Tibial nerve (tissue), 4 donors: Measurements from ENCODE around the gene RELA. TPM values are rescaled to one million over a fixed set of nuclear protein-coding genes. Genes with fewer than 3 reads are reported as not detected.

Experiments
- DNase-seq, 2 donors: peaks; one replicate each; pipeline ENCODE4 v3.0.0-alpha.2; 2019; ENCODE audit warnings: low spot score in 2 of 2
- H3K27ac ChIP-seq, 4 donors: fragments of 200-600 bp; sonication (generic) in 3 of 4; one replicate each; pipeline ENCODE4 v1.5.1; 2017 to 2019; ENCODE audit warnings: mild to moderate bottlenecking in 1 of 4
- H3K27me3 ChIP-seq, 2 donors: fragments of 200-600 bp; sonication (generic) in 1 of 2; one replicate each; pipeline versions ENCODE4 v1.5.1 to v1.6.0; 2017 to 2019
- H3K36me3 ChIP-seq, 3 donors: fragments of 200-600 bp; sonication (generic); one replicate each; pipeline ENCODE4 v1.5.1; 2018 to 2019
- H3K4me1 ChIP-seq, 4 donors: fragments of 200-600 bp; sonication (generic) in 3 of 4; one replicate each; pipeline ENCODE4 v1.5.1; 2017 to 2019
- H3K4me3 ChIP-seq, 4 donors: fragments of 200-600 bp; sonication (generic) in 3 of 4; one replicate each; pipeline ENCODE4 v1.5.1; 2017 to 2019; ENCODE audit warnings: mild to moderate bottlenecking in 1 of 4, moderate library complexity in 1 of 4
- H3K9me3 ChIP-seq, 4 donors: fragments of 200-600 bp; sonication (generic) in 3 of 4; one replicate each; pipeline ENCODE4 v1.5.1; 2017 to 2019
- EP300 ChIP-seq, 2 donors: sonication (generic); formaldehyde crosslinking; IDR thresholded peaks; one replicate each; pipeline ENCODE4 v1.6.1; 2017; ENCODE audit warnings: antibody characterized with exemption in 2 of 2, mild to moderate bottlenecking in 1 of 2
- POLR2A ChIP-seq, 2 donors: fragments of 450-650 bp; IDR thresholded peaks; one replicate each; pipeline ENCODE4 v1.6.1; 2017; ENCODE audit warnings: antibody characterized with exemption in 2 of 2, mild to moderate bottlenecking in 2 of 2, moderate library complexity in 2 of 2
- WGBS, 2 donors: methylation state at CpG; one replicate each; pipeline ENCODE4 v1.1.5; 2018; 5-methylcytosine and 5-hydroxymethylcytosine counted together
- total RNA-seq, 4 donors: library from RNA; depleted of rRNA; stranded (reverse); fragments of >200 nt; gene quantifications; one replicate each; pipeline ENCODE4 v1.1.0, GENCODE V29; 2016
- TF ChIP-seq, protein P1 (sequence below), 5 experiments: fragments of 200-600 bp in 3 of 5; fragments of 450-650 bp in 2 of 5; sonication (generic) in 3 of 5; IDR thresholded peaks; one replicate each; pipeline ENCODE4 v1.5.1; 2016 to 2019; ENCODE audit warnings: antibody characterized with exemption in 5 of 5, mild to moderate bottlenecking in 3 of 5, moderate library complexity in 2 of 5

RELA gene
- total RNA-seq, 4 donors from 2014 or later: 44.6 to 70.8 (median 51.7) TPM

DNA sequence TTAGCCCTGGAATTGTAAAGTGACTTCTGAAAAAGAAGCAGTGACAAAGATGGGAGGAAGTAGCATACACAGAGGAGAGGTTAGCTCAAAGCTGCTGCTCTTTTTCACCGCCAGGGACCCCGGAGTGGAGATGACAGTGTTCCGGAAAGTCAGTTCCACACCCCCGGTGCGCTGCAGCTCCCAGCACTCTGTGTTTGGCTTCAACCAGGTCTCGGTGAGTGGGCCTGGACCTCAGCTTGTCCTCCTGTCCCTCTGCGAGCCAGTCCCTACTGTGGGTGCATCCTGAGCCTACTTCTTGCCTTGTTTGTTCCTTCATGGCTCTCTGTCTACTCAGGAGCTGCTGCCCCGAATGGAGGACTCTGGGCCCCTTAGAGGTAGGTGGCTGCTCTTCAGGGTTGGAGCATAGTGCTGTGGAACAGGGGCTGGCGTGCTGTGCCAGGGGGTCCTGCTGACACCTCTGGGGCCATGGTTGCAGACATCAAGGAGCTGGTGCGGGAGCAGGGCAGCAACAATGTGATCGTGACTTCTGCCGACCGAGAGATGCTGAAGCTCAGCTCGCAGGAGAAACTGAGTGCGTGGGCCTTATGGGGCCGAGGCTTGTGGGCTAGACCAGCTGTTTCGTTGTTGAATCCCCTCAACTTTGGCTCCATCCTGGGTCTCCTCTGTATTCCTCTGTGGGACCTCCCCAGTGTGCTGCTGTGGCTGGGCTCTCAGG is 45.4 kb downstream of the RELA start:
- Histone ChIP-seq H3K27me3 (no peaks in the 10 kb centered on the region), H3K4me3 (no peak overlapping the region), H3K4me1 (peaks cover 0 to 45% (median 24%) of the 10 kb centered on the region in 4 donors), H3K27ac (peak overlapping the region in 1 of 4 donors; percentile 96), H3K36me3 (peaks cover 0 to 60% (median 21%) of the 10 kb centered on the region in 3 donors), H3K9me3 (no peaks in the 10 kb centered on the region)
- 83 to 85% methylated on average over 17 of the region's 17 CpGs for WGBS, 2 donors
- DNase-seq: no peak
- TF ChIP-seq POLR2A (IDR thresholded peaks at IDR 0.05): no peak
- no peak for TF ChIP-seq EP300 (IDR thresholded peaks at IDR 0.05)
- TF ChIP-seq, protein P1, sequence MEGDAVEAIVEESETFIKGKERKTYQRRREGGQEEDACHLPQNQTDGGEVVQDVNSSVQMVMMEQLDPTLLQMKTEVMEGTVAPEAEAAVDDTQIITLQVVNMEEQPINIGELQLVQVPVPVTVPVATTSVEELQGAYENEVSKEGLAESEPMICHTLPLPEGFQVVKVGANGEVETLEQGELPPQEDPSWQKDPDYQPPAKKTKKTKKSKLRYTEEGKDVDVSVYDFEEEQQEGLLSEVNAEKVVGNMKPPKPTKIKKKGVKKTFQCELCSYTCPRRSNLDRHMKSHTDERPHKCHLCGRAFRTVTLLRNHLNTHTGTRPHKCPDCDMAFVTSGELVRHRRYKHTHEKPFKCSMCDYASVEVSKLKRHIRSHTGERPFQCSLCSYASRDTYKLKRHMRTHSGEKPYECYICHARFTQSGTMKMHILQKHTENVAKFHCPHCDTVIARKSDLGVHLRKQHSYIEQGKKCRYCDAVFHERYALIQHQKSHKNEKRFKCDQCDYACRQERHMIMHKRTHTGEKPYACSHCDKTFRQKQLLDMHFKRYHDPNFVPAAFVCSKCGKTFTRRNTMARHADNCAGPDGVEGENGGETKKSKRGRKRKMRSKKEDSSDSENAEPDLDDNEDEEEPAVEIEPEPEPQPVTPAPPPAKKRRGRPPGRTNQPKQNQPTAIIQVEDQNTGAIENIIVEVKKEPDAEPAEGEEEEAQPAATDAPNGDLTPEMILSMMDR (IDR thresholded peaks at IDR 0.05): no peak

DNA sequence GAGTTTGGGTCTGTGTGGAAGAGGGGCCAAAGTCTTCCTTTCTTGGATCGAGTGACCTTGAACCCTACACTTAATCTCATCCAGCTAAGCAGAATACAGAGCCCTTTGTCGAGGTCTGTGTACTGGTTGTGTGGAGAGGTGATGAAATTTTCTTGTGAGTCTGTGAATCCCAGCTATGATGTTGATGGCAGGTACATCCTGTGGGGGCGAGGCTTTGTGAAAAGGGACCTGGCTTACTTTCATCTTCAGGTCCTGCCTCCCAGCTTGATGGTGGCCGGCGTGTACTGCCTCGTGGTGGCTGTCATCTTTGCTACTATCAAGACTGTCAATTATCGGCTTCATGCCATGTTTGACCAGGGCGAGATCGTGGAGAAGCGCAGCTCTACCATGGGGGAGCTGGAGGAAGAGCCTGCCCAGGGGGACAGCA is 46.1 kb downstream of the RELA start:
- no peak for DNase-seq
- Histone ChIP-seq H3K27me3 (no peaks in the 10 kb centered on the region), H3K36me3 (peaks cover 0 to 60% (median 21%) of the 10 kb centered on the region in 3 donors), H3K4me3 (peak overlapping the region; percentile 80 to 97 (median 88)), H3K4me1 (peaks cover 0 to 52% (median 31%) of the 10 kb centered on the region in 4 donors), H3K27ac (peak overlapping the region in 3 of 4 donors; percentile 70 to 96 (median 85)), H3K9me3 (no peaks in the 10 kb centered on the region)
- 59 to 63% methylated on average over 10 of the region's 10 CpGs for WGBS, 2 donors
- TF ChIP-seq EP300 (IDR thresholded peaks at IDR 0.05) (no peak), POLR2A (IDR thresholded peaks at IDR 0.05) (no peak)
- TF ChIP-seq, protein P1 (IDR thresholded peaks at IDR 0.05): no peak

DNA sequence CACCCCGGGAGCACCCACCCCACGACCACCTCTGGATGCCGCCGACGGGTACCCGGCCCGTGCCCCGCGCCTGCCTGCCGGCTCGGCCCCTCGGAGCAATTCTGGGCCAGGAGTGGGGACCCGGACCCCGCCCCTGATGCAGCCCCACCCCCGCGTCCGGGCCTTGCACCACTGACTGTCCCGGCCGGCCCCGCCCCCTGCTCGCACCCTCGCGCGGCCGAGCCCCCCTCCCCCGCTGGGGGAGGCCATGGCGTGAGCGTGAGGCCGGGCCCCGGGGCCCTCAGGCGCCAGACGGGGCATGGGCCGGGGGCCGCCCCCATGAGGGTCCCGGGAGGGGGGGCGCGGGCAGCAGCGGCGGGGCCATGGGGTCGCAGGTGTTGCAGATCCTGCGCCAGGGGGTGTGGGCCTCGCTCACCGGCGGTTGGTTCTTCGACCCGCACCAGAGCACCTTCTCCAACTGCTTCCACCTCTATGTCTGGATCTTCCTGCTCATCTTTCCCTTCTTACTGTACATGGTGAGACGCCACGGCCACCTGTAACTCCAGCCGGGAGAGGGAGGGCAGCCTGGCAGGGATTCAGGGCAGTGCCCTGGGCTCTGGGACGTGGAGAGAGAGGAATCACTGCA is 46.7 kb downstream of the RELA start:
- Histone ChIP-seq H3K4me3 (peak overlapping the region; percentile 80 to 97 (median 88)), H3K4me1 (peaks cover 0 to 58% (median 35%) of the 10 kb centered on the region in 4 donors), H3K27ac (peak overlapping the region; percentile 36 to 96 (median 78)), H3K27me3 (no peaks in the 10 kb centered on the region), H3K9me3 (no peaks in the 10 kb centered on the region), H3K36me3 (peaks cover 0 to 54% (median 21%) of the 10 kb centered on the region in 3 donors)
- WGBS, 2 donors: 1% methylated on average over 8 to 18 of the region's 50 CpGs
- no peak for TF ChIP-seq EP300 (IDR thresholded peaks at IDR 0.05)
- TF ChIP-seq, protein P1 (IDR thresholded peaks at IDR 0.05): no peak
- TF ChIP-seq POLR2A (IDR thresholded peaks at IDR 0.05): no peak
- no peak for DNase-seq

DNA sequence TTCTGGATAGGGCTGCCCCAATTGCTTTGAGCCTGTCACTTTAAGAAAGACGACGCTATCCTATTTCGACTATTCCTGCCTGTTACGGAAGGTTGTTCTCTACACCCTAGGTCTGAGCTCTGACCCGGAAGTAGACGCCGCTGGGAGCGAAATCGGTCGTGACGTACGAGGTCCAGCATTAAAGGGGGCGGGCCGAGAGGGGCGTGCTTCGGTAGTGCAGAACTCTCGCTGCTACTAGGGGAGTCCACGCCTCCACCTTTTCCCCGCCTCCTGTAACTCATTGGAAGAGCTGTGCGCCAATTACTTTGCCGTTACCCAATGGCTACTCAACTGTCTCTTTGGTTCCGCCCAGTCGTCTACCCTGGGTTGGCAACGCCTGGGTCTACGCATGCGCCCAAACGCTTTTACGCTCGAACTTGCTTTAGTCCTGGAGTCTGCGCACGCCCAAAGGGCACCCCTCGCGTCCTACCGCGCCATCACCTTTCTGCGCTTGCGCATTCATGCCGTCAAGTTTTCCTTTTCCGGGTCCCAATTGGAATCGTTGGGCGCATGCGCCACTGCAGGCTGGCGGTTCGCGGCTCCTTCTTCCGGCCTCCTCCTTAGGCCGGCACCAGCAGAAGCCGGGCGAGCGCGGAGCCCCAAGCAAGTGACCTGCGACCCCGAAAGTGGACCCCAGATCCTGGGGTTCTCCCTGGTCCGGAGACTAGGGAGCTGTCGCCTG is 47.3 kb downstream of the RELA start, which contains the start of gene PCNX3:
TSS of gene PCNX3 (plus strand) at position 548 of the 721 bp plus-strand sequence. CDS start 536 bp downstream, outside the sequence.
- peak within 1 kb of the TSS; percentile 79 to 98 (median 96) for H3K27ac ChIP-seq
- no peaks in the 10 kb centered on the region for H3K9me3 ChIP-seq
- H3K4me3 ChIP-seq: peak within 1 kb of the TSS; percentile 84 to 97 (median 93)
- WGBS, 2 donors: 0 to 1% methylated on average over 46 to 54 of the region's 55 CpGs
- peak; percentile 100 for DNase-seq
- no peaks in the 10 kb centered on the region for H3K27me3 ChIP-seq
- peaks cover 0 to 48% (median 21%) of the 10 kb centered on the region in 3 donors for H3K36me3 ChIP-seq
- TF ChIP-seq, protein P1 (IDR thresholded peaks at IDR 0.05): peak in 2 of 5 experiments; percentile 19 to 47
- TF ChIP-seq POLR2A (IDR thresholded peaks at IDR 0.05): peak in 1 of 2 donors; percentile 39
- TF ChIP-seq EP300 (IDR thresholded peaks at IDR 0.05): peak; percentile 91
- peaks cover 0 to 64% (median 41%) of the 10 kb centered on the region in 4 donors for H3K4me1 ChIP-seq
